GM18517 (cell line): ENCODE data around the gene DCAF16.
"Not testable (repeated sequence)": the region's sequence is repeated elsewhere in the genome, so short reads cannot be mapped to it uniquely, and the experiment has no call there.

Experiments used
- ATAC-seq: cut with Tn5 transposase; IDR thresholded peaks from one replicate; pipeline ENCODE4 v1.9.1; 2021; ENCODE audit warnings: mild to moderate bottlenecking, moderate library complexity; ENCODE audit not compliant: unreplicated experiment

The DCAF16 gene

DNA sequence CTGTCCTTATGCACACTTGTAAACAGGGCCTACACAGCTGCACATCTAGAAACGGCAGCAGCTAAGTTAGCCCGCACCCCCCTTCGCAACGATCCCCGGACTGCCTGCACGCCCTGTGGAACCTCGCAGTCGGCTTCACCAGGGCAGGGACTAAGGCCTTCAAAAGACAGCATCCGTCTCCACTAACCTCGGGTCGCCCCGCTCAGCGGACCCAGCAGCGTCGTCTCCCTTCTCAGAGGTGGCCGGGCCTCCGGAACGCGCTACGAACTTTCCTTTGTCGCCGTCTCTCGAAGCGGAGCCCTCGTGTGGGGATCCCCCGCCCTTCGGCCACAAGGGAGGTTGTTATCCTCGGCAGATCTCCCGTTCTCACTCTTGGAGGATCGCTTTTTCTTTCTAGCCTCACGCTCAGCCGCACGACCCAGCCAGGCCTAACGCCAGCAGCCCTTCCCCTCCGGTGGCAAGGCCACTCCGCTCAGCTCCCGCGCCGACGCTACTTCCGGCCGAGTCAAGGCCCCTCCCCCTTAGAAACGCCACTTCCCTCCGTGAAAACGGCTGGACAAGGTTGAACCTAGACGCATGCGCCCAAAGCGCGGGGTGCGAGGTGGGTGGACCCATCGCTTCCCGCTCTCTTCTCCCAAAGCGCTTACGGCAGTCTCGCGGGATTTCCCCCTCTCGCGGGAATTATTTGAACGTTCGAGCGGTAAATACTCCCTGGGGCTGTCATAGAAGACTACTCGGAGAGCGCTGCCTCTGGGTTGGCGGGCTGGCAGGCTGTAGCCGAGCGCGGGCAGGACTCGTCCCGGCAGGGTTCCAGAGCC, at the start of gene DCAF16, which contains the start of gene NCAPG:
Gene DCAF16 (minus strand): TSS at position 498 of the 818 bp plus-strand sequence. CDS start 6,616 bp downstream, outside the sequence.
Gene NCAPG (plus strand): TSS at position 720 of the 818 bp plus-strand sequence. CDS start 99 bp downstream, outside the sequence.
- ATAC-seq = peak; percentile 85

DNA sequence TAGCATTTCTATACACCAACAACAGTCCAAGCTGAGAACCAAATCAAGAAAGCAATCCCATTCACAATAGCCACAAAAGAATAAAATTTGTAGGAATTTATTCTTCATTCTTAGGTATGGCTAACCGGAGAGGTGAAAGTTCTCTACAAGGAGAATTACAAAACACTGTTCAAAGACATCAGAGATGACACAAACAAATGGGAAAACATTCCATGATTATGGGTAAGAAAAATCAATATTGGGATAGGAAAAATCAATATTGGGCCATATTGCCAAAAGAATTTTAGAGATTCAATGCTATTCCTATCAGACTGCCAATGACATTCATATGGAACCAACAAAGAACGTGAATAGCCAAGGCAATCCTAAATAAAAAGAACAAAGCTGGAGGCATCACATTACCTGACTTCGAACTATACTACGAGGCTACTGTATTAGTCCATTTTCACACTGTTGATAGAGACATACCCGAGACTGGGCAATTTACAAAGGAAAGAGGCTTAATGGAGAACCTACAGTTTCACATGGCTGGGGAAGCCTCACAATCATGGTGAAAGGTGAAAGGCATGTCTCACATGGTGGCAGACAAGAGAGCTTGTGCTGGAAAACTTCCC, 49.3 kb upstream of the DCAF16 start:
- no peak for ATAC-seq

- no peak for ATAC-seq
Observed at GRCh38 chr4:17854036-17854435, 43.5 kb upstream of the DCAF16 start.

DNA sequence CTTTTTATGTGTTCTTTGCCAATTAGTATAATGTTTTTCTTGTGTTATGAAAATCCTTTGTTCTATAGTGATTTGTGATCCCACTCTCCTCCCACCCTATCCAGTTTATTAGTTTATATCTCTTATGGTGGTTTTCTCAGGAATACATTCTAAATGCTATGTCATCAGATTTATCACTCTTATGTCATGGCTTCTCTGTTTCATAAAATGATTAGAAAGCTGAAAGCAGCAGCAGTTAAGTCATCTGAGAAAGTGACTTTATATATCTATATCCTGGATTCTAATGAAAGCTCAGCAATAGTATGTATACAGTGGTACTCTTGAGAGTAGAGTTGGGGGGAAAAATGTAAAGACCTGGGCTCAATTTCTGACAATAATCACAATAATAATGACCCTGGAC, 41.4 kb upstream of the DCAF16 start:
- ATAC-seq = no peak

DNA sequence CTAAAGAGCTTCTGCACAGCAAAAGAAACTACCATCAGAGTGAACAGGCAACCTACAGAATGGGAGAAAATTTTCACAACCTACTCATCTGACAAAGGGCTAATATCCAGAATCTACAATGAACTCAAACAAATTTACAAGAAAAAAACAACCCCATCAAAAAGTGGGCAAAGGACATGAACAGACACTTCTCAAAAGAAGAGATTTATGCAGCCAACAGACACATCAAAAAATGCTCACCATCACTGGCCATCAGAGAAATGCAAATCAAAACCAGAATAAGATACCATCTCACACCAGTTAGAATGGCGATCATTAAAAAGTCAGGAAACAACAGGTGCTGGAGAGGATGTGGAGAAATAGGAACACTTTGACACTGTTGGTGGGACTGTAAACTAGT, 39.7 kb upstream of the DCAF16 start:
- ATAC-seq = not testable (repeated sequence)

GRCh38 chr4:17846266-17846665, 35.7 kb upstream of the DCAF16 start:
- no peak for ATAC-seq

DNA sequence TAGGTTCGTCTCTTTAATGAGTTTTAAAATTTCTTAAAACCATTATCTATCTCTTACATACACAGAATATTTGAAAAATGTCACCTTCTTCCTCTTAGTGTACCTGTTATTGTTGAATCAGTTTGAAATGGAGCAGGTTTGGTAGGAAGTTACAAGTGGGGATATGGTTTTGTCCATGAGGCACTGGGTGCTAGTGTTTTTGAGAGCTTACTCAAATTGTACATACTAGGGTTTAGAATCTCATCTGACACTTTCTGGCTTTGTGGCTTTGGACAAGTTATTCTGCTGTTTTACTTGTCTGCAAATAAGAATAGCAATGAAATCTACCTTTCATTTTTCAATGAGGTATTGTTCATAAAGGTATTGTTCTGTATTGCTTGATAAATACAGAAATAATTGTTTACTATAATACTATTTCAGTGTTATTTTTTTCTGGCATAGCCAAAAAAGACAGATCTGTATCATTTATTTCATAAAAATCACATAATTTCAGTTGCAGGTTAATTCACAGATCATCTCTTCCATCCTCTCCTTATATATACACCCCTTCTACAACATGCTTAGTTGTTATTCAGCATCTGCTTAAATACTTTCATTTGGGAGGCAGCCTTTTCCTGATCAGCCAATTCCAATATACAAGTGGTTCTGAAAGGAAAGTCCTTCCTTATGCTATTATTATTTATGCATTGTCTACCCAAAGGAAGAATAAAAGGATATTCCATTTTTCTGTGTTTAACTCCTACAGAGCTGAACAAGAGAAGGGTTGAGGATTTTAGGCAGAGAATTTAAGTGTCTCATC, 13.5 kb upstream of the DCAF16 start:
- ATAC-seq = no peak

DNA sequence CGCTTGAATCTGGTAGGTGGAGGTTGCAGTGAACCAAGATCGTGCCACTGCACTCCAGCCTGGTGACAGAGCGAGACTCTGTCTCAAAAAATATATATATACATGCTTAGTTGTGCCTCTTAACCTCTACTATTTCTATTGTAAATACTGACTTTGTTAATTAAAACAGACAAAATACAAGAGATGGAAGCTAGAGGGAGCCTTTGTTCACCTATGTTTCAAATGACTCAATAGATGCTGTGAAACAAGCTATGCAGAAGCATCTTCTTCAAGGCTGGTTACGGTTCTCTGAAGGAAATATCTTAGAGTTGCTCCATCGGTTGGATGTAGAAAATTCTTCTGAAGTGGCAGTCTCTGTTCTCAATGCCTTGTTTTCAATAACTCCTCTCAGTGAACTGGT, 6.5 kb upstream of the DCAF16 start:
- ATAC-seq = peak; percentile 80

GRCh38 chr4:17816142-17816541, 5.6 kb upstream of the DCAF16 start:
- ATAC-seq = no peak

DNA sequence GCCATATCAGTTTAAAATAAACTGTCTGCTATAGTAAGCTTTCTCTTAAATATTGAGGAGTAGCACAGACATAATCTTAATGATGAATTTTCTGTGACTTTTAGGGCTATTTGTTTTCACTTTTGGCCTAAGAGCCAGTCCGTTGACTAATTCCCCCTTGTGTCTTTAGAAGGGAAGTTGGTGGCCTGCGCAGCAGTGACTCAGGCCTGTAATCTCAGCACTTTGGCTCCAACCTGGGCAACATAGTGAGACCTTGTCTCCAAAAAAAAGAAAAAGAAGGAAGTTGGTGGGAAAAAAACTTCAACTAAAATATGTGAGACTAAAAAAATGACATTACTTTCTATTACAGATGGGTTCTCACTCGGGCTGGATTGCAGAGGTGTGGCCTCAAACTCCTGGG, 3.6 kb upstream of the DCAF16 start:
- ATAC-seq = no peak

- no peak for ATAC-seq
Observed at GRCh38 chr4:17812801-17813200, 2.2 kb upstream of the DCAF16 start.

DNA sequence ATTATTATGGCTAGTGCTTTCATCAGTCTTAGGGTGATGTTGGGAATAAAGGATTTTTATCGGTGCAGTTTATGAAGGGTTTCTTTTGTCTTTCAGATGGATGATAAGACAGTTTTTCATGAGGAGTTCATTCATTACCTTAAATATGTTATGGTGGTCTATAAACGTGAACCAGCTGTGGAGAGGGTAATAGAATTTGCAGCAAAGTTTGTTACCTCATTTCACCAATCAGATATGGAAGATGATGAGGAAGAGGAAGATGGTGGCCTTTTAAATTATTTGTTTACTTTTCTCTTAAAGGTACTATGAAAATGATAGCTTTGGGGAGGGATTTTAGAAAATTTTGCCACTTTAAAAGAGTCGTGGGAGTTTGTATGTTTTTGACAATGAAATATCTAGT, 1.6 kb upstream of the DCAF16 start:
- no peak for ATAC-seq

DNA sequence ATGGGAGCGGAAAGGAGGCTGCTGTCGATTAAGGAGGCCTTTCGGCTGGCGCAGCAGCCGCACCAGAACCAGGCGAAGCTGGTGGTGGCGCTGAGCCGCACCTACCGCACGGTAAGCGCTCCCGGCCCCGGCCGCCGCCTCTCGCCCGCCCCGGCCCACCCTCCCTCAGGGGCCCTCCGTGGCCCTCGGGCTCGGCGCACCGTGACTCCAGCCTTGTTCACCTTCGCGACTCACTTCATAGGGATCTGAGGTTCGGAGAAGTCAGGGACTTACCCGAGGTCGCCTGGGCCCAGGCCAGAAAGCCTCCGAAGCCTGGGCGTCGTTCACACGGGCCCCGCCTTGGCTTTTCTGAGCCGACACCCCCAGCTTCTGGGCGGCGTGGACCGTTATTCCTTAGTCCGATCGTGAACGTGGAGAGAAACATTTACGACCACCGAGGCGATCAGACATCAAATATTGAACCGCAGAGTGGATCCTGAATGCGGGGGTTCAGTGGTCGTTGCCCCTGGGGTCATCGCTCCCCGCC, 584 bp upstream of the DCAF16 start:
- peak; percentile 30 for ATAC-seq

- no peak for ATAC-seq
Observed at GRCh38 chr4:17809667-17810066, 890 bp downstream of the DCAF16 start.

DNA sequence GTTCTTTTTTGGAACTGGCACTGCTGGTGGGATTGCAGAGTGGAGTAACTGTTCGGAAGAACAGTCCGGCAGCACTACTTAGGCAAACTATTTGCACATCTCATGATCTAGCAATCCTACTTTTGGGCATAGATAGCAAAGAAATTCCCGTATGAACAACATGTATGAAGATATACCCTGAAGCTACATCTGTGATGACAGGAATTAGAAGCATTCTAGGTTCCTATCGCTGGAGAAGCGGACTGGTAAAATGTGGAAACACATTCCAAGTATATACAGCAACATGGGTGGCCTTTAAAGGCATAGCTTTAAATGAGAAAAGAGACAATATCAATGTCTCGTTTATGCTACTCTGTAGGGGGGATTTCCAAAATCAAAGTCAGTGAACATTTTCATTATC, 3.1 kb downstream of the DCAF16 start:
- no peak for ATAC-seq

DNA sequence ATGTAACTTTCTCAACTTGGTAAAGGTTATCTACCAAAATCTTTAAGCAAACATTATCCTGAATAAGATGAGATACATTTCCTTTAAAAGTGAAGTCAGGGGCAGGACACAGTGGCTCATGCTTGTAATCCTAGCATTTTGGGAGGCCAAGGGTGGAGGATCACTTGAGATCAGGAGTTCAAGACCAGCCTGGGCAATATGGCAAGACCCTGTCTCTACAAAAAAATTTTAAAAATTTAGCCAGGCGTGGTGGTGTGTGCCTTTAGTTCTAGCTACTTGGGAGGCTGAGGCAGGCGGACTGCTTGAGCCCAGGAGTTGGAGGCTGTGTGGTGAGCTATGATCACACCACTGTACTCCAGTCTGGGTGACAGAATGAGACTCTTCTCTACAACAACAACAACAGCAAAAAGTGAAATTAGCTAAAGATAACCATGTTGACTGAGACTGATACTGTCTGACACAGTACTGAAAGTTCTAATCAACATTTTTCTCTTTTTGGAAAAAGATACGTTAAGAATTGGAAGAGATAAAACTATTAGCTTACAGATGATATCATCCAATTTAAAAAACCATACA, 4.9 kb downstream of the DCAF16 start:
- ATAC-seq = no peak

DNA sequence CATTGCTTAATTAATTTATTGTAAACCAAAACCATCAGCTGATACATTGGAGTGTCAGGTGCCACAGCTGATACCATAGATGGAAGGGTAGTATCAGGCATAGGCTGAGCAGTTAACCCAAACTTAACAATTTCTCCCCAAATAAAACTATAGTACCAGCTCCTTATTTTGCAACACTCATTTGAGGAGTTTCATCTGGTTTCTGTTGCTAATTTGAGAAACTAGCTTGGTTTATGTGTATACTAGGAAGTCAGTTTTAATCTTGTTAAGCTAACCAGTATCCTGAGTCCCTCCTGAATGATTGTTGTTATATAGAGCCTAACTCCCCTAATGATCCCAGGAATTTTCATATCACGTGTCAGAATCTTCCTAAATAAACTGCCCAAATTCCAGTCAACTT, 12.7 kb downstream of the DCAF16 start:
- ATAC-seq = no peak

- ATAC-seq = no peak
Observed at GRCh38 chr4:17794730-17795129, 15.8 kb downstream of the DCAF16 start.

- ATAC-seq = no peak
Observed at GRCh38 chr4:17788956-17789355, 21.6 kb downstream of the DCAF16 start.

DNA sequence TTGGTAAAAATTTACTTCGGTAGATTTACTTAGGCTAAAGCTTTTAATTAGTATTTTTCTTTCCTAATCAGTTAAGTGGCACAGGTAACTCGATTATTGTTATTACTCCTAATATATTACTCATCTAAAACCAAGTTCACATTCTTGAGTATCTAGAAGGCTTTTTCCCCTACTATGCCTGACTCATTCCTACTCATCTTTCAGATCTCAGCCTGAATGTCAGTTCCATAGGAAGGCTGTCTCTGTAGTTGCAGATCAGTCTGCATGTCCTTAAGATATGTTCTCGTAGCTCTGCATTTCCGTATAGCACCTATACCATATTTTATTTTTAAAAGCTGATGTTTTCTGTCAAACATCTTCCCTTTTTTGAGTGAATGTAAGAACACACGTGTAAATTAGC, 23.2 kb downstream of the DCAF16 start:
- ATAC-seq = no peak

- ATAC-seq = no peak
Observed at GRCh38 chr4:17786567-17786966, 24.0 kb downstream of the DCAF16 start.
